RKO (cell line): ENCODE results near the gene IFNA17.
A peak's percentile ranks its signal among the peaks of the same experiment; 100 is the strongest.
"Not testable (repeated sequence)": the region's sequence is repeated elsewhere in the genome, so short reads cannot be mapped to it uniquely, and the experiment has no call there.

Experiments used
- DNase-seq: peaks from one replicate; pipeline ENCODE4 v3.0.0-alpha.2; 2016; ENCODE audit warnings: low spot score

Gene IFNA17

DNA sequence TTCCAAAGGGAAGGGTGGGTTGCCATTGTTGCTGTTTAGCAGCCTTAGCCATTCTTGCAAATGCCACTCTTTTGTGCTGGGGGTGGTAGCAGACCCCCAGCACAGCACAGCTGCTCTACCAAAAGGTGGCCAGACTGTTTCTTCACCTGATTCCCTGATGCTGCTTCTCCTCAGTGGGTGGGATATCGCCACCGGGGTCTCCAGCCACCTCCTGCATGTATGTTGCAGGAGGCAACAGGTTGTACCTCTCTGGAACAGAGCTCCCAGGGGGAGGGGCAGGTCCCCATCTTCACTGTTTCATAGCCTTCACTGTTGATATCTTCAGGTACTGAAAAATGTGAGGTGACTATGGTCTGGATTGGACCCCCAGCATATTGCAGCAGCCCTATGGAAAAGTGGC lies 17.2 kb downstream of the IFNA17 start:
- not testable (repeated sequence) for DNase-seq

DNA sequence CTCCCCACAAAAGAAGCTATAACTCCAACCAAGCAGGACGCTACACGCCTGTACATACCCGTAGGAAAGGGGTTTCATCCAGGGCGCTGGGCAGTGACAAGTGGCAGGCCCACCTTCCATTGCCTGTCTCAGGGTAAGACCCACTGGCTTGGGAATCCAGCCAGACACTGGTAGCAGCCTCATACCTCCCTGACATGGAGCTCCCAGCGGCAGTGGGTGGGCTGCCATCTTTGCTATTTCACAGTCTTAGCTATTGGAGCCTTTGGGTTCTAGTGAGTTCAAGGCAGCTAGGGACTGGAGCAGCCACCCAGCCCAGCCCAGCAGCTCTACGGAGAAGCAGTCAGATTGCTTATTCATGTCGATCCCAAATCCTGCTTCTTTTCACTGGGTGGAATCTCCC lies 17.7 kb downstream of the IFNA17 start:
- no peak for DNase-seq

- not testable (repeated sequence) for DNase-seq
Measured at GRCh38 chr9:21207043-21207442, 21.0 kb downstream of the IFNA17 start, which contains the start of gene IFNA10. Gene IFNA10, minus strand, starts transcription at chr9:21207143. Its CDS starts 46 bp downstream, at chr9:21207097.

GRCh38 chr9:21205204-21205603 lies 22.8 kb downstream of the IFNA17 start:
- DNase-seq, result no peak

DNA sequence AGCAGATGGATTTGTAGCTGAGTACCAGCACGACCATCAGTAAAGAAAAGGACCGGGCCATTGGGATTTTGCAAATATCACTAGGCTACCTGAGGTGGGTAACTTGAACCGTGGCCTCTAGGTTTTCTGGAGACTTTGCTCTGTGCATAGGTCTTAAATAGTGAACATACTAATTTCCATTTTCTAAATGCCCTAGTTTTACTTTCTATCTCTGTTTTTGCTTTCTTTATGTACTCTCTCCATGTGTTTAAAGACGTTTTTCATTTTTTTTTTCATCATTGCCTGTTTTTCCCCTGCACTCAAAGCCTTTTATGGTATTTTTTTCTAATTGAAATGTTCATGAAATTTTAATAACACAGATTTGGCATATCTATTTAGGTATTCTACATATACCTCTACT lies 25.9 kb downstream of the IFNA17 start, which contains the start of gene IFNA7:
Gene IFNA7 (minus strand): TSS at position 101 of the 400 bp plus-strand sequence. CDS start 40 bp downstream, at position 61.
- not testable (repeated sequence) for DNase-seq

DNA sequence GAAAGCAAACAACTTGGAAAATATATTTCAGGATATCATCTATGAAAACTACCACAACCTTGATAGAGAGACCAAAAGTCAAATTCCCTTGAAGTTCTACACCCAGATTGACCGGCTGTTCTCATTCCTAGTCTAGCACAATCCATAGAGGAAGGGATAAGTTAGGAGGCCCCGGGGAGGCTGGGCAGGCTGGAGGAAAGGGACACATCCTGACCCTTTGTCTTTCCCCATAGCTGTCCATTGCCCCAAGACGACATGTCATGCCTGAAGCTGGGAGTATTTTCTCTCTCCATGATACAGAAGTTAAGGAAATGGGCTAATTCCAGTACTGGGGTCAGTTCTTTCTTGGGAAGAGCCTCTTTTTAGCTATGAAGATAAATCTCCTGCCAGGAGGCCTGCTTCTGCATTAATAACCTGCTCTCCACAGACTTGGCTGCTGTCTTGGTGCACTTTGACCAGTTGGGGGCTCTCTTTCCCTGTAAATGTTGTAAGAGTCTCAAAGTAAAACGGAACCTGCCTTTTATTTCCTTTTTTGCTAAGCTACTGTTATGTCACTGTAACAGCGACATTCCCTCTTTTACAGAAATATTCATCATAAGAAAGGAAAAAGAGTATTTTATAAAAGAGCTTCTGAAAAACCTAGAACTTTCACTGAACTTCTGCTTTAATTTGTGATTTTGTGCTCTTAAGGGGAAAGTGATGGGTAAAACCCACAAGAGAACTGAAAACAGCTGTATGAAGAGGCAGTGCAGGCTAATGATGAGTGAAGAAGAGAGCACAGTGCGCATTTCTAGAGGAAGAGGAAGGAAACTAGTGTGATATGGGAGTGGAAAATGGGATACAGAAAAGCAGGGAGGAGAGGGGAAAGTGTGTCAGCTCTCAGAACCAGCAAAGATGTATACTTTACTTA lies 32.9 kb downstream of the IFNA17 start:
- peak; percentile 48 for DNase-seq

- DNase-seq, result not testable (repeated sequence)
Measured at GRCh38 chr9:21187487-21187886, 40.5 kb downstream of the IFNA17 start, which contains the start of gene IFNA4. Gene IFNA4, minus strand, starts transcription at chr9:21187587. Its CDS starts 56 bp downstream, at chr9:21187531.

GRCh38 chr9:21182810-21183736 lies 44.9 kb downstream of the IFNA17 start:
- DNase-seq, result peak; percentile 24
